ENCODE measurements around the gene SOWAHA.

- TF ChIP-seq CEBPB (IDR thresholded peaks at IDR 0.05) (no peak), MAX (IDR thresholded peaks at IDR 0.05) (no peak), TAF1 (IDR thresholded peaks at IDR 0.05; ENCODE audit: low read depth) (no peak), REST (IDR thresholded peaks at IDR 0.05; ENCODE audit: low read depth) (no peak), EP300 (IDR thresholded peaks at IDR 0.05; ENCODE audit: borderline replicate concordance) (no peak), NFIC (IDR thresholded peaks at IDR 0.05) (no peak), TCF12 (IDR thresholded peaks at IDR 0.05; ENCODE audit: low read depth) (no peak), CREB1 (IDR thresholded peaks at IDR 0.05; ENCODE audit: low read depth) (no peak), RAD21 (IDR thresholded peaks at IDR 0.05; ENCODE audit: low read depth) (no peak), USF1 (IDR thresholded peaks at IDR 0.05) (no peak), TEAD4 (IDR thresholded peaks at IDR 0.05) (no peak)
Measured at GRCh38 chr5:132817011-132817410, 3.9 kb downstream of the SOWAHA start.
